Brain microvascular endothelial cell (primary cell): ENCODE data around the gene LIN28A.
A peak's percentile ranks its signal among the peaks of the same experiment; 100 is the strongest.

Experiments used
- DNase-seq: peaks from one replicate; pipeline ENCODE4 v3.0.0-alpha.2; 2020
- H3K27ac ChIP-seq: fragments of 250-450 bp; sonication (Bioruptor Pico); 2 replicates; pipeline ENCODE4 v1.5.1; 2020; ENCODE audit warnings: mild to moderate bottlenecking, moderate library complexity
- H3K27me3 ChIP-seq: fragments of 250-450 bp; sonication (Bioruptor Pico); replicated peaks from 2 replicates; pipeline ENCODE4 v1.5.1; 2020; ENCODE audit warnings: mild to moderate bottlenecking
- H3K36me3 ChIP-seq: fragments of 250-450 bp; sonication (Bioruptor Pico); replicated peaks from 2 replicates; pipeline ENCODE4 v1.5.1; 2020; ENCODE audit warnings: mild to moderate bottlenecking
- H3K4me3 ChIP-seq: 2 replicates; pipeline ENCODE4 v1.5.1; 2011; ENCODE audit warnings: low read depth, mild to moderate bottlenecking, control low read depth, low read length, moderate library complexity
- CTCF ChIP-seq: IDR thresholded peaks from 2 replicates; pipeline ENCODE4 v1.5.1; 2011; ENCODE audit warnings: low read depth, mild to moderate bottlenecking, moderate library complexity, low read length, control low read depth, inconsistent platforms; ENCODE audit errors: missing control alignments
- in situ Hi-C: cut with HindIII; loops from 2 replicates; pipeline ENCODE4 v1.10.0; 2017; ENCODE audit warnings: low sequenced_read_pairs, low pct_ligation_motif_present

LIN28A gene

GRCh38 chr1:26413031-26413430 is 2.4 kb downstream of the LIN28A start:
- H3K36me3 ChIP-seq: no peaks in the 10 kb centered on the region

GRCh38 chr1:26417111-26417759 is 6.6 kb downstream of the LIN28A start:
- H3K27me3 ChIP-seq: peaks cover 18% of the 10 kb centered on the region
- no peak overlapping the region for H3K4me3 ChIP-seq
- DNase-seq: peak; percentile 63
- no peak overlapping the region for H3K27ac ChIP-seq
- no peaks in the 10 kb centered on the region for H3K36me3 ChIP-seq
- in situ Hi-C loops: no loop called here
- TF ChIP-seq CTCF: peak; percentile 94

More at GRCh38 chr1:26413031-26413430, 2.4 kb downstream of the LIN28A start:
- DNase-seq: no peak
- no peak overlapping the region for H3K27ac ChIP-seq
- in situ Hi-C loops: no loop called here
- H3K4me3 ChIP-seq: no peak overlapping the region
- no peak for TF ChIP-seq CTCF
- H3K27me3 ChIP-seq: peaks cover 34% of the 10 kb centered on the region

GRCh38 chr1:26418865-26419349 is 8.3 kb downstream of the LIN28A start:
- H3K4me3 ChIP-seq: no peak overlapping the region
- in situ Hi-C loops: no loop called here
- H3K27ac ChIP-seq: no peak overlapping the region
- no peak for DNase-seq
- peaks cover 8% of the 10 kb centered on the region for H3K27me3 ChIP-seq
- no peaks in the 10 kb centered on the region for H3K36me3 ChIP-seq
- no peak for TF ChIP-seq CTCF

GRCh38 chr1:26419494-26419893 is 8.9 kb downstream of the LIN28A start:
- TF ChIP-seq CTCF: no peak
- in situ Hi-C loops: no loop called here
- no peaks in the 10 kb centered on the region for H3K36me3 ChIP-seq
- no peak for DNase-seq
- no peak overlapping the region for H3K27ac ChIP-seq
- peaks cover 2% of the 10 kb centered on the region for H3K27me3 ChIP-seq
- no peak overlapping the region for H3K4me3 ChIP-seq

GRCh38 chr1:26429721-26430120 is 19.1 kb downstream of the LIN28A start:
- no peaks in the 10 kb centered on the region for H3K27me3 ChIP-seq

More at GRCh38 chr1:26429721-26430120, 19.1 kb downstream of the LIN28A start:
- DNase-seq: no peak
- in situ Hi-C loops: no loop called here
- Histone ChIP-seq H3K36me3 (peaks cover 3% of the 10 kb centered on the region), H3K27ac (no peak overlapping the region), H3K4me3 (no peak overlapping the region)
- no peak for TF ChIP-seq CTCF
